GM19455 (cell line): Measurements from ENCODE around the gene FBXO44.

Experiments used
- ATAC-seq: cut with Tn5 transposase; IDR thresholded peaks from one replicate; pipeline ENCODE4 v1.9.1; 2021; ENCODE audit not compliant: unreplicated experiment

Gene FBXO44

GRCh38 chr1:11657654-11658053 is 3.0 kb downstream of the FBXO44 start:
- ATAC-seq, result no peak

- ATAC-seq, result no peak
These were observed 3.9 kb downstream of the FBXO44 start for GRCh38 chr1:11658542-11658941.

- no peak for ATAC-seq
These were observed 5.1 kb downstream of the FBXO44 start for GRCh38 chr1:11659748-11660147.

GRCh38 chr1:11661103-11661502 is 6.4 kb downstream of the FBXO44 start:
- no peak for ATAC-seq

GRCh38 chr1:11664336-11665065 is 9.8 kb downstream of the FBXO44 start:
- peak; percentile 45 for ATAC-seq

GRCh38 chr1:11668516-11668915 is 13.8 kb downstream of the FBXO44 start:
- no peak for ATAC-seq

GRCh38 chr1:11670747-11671146 is 16.1 kb downstream of the FBXO44 start:
- no peak for ATAC-seq

- no peak for ATAC-seq
These were observed 16.5 kb downstream of the FBXO44 start for GRCh38 chr1:11671205-11671543.

- ATAC-seq, result no peak
These were observed 17.0 kb downstream of the FBXO44 start for GRCh38 chr1:11671544-11672286.

- no peak for ATAC-seq
These were observed 18.6 kb downstream of the FBXO44 start for GRCh38 chr1:11673089-11673769.

GRCh38 chr1:11674488-11674887 is 19.8 kb downstream of the FBXO44 start:
- ATAC-seq, result no peak

- no peak for ATAC-seq
These were observed 20.6 kb downstream of the FBXO44 start for GRCh38 chr1:11675325-11675724.

- no peak for ATAC-seq
These were observed 21.9 kb downstream of the FBXO44 start for GRCh38 chr1:11676386-11677103.

GRCh38 chr1:11678442-11678841 is 23.8 kb downstream of the FBXO44 start:
- no peak for ATAC-seq

GRCh38 chr1:11680270-11681070 is 25.8 kb downstream of the FBXO44 start:
- peak; percentile 36 for ATAC-seq

- peak; percentile 78 for ATAC-seq
These were observed 26.5 kb downstream of the FBXO44 start, which contains the start of gene MAD2L2 for GRCh38 chr1:11681071-11681771. MAD2L2 (minus strand) TSS chr1:11681148; CDS start chr1:11680601, 547 bp downstream.

- ATAC-seq, result no peak
These were observed 27.7 kb downstream of the FBXO44 start for GRCh38 chr1:11682287-11682771.

- ATAC-seq, result no peak
These were observed 28.1 kb downstream of the FBXO44 start for GRCh38 chr1:11682799-11683198.

GRCh38 chr1:11684070-11684469 is 29.4 kb downstream of the FBXO44 start:
- no peak for ATAC-seq
